Stomach smooth muscle (tissue), 2 donors: ENCODE results near the gene SPTB.

Experiments
- H3K27ac ChIP-seq: one replicate; pipeline ENCODE4 v1.7.0; 2013; ENCODE audit warnings: mild to moderate bottlenecking, low read length, inconsistent platforms
- H3K27me3 ChIP-seq, 2 donors: one replicate each; pipeline ENCODE4 v1.7.0; 2013; ENCODE audit warnings: low read length in 2 of 2; ENCODE audit not compliant: insufficient read depth in 2 of 2, control insufficient read depth in 1 of 2
- H3K36me3 ChIP-seq, 2 donors: one replicate each; pipeline ENCODE4 v1.7.0; 2013; ENCODE audit warnings: low read length in 2 of 2; ENCODE audit not compliant: control insufficient read depth in 2 of 2, insufficient read depth in 2 of 2
- H3K4me1 ChIP-seq: one replicate; pipeline ENCODE4 v1.7.0; 2013; ENCODE audit warnings: low read length; ENCODE audit not compliant: control insufficient read depth, insufficient read depth
- H3K4me3 ChIP-seq, 2 donors: one replicate each; pipeline ENCODE4 v1.7.0; 2013; ENCODE audit warnings: low read length in 2 of 2
- H3K9ac ChIP-seq, 2 donors: one replicate each; pipeline ENCODE4 v1.7.0; 2013; ENCODE audit warnings: low read length in 2 of 2, mild to moderate bottlenecking in 1 of 2
- H3K9me3 ChIP-seq, 2 donors: one replicate each; pipeline ENCODE4 v1.7.0; 2013; ENCODE audit warnings: low read length in 2 of 2; ENCODE audit not compliant: control insufficient read depth in 2 of 2
- donor health status: healthy.
- donor health status: Pancreatic carcinoma.

SPTB gene

DNA sequence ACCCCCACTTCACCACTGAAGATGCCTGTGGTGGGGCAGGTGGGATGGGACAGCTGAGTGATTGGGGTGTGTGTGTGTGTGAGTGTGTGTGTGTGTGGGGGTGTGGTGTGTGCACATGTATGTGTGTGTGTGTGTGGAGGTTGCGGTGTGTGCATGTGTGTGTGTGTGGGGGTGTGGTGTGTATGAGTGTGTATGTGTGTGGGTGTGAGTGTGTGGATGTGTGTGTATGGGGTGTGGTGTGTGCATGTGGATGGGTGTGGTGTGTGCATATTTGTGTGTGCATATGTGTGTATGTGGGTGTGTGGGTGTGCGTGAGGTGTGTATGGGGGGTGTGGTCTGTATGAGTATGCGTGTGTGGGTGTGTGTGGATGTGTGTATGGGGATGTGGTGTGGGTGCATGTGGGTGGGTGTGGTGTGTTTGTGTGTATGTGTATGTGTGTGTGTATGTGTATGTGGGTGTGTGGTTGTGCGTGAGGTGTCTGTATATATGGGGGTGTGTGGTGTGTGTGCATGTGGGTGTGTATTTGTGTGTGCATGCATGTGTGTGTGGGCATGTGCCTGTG is 113.9 kb downstream of the SPTB start:
- Histone ChIP-seq H3K9me3 (no peaks in the 10 kb centered on the region), H3K4me3 (no peak overlapping the region), H3K27ac (no peak overlapping the region), H3K9ac (no peak overlapping the region), H3K4me1 (peaks cover 41% of the 10 kb centered on the region), H3K27me3 (no peaks in the 10 kb centered on the region), H3K36me3 (no peaks in the 10 kb centered on the region)

DNA sequence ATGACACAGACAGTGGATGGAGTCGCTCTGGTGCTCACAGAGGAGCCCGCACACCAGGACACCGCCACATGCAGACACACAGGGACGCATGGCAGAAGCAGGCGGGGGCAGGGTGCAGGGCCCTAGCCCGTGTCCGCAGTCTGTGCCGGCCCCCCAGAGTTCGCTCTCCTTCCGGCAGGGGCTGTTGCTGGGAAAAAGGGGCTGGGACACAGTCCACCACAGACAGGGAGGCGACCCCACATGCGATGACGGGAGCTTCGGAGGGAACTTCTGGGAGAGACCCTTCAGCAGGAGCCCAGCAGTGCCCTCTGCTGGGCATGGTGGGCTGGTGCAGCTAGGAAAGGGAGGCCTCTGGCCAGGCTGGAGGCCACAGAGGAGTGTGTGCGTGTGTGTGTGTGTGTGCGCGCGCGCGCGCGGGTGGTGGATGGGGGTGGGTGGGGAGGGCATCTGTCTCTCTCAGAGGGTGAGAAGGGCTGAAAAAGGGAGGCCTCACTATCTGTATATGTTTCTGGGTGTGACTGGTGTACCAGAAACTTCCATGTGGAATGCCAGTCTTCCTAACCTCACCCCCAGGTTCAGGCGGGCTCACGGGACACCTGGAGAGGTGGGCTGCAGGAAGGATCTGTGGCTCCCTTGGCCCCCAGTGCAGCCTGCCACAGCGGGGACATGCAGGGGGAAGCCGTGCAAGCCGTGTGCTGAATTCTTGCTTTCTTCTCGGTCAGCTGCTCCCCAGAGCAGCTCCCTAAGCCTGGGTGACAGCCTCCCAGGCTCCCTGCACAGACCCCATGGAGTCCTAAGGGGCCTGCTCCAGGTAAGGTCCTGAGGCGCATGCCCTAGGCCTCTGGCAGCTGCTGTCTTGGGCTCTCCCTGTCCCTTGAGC is 114.8 kb downstream of the SPTB start:
- Histone ChIP-seq H3K36me3 (no peaks in the 10 kb centered on the region), H3K27ac (peak overlapping the region; percentile 41), H3K9ac (no peak overlapping the region), H3K9me3 (no peaks in the 10 kb centered on the region), H3K4me1 (peaks cover 41% of the 10 kb centered on the region), H3K4me3 (peak overlapping the region; percentile 54 to 68), H3K27me3 (no peaks in the 10 kb centered on the region)

DNA sequence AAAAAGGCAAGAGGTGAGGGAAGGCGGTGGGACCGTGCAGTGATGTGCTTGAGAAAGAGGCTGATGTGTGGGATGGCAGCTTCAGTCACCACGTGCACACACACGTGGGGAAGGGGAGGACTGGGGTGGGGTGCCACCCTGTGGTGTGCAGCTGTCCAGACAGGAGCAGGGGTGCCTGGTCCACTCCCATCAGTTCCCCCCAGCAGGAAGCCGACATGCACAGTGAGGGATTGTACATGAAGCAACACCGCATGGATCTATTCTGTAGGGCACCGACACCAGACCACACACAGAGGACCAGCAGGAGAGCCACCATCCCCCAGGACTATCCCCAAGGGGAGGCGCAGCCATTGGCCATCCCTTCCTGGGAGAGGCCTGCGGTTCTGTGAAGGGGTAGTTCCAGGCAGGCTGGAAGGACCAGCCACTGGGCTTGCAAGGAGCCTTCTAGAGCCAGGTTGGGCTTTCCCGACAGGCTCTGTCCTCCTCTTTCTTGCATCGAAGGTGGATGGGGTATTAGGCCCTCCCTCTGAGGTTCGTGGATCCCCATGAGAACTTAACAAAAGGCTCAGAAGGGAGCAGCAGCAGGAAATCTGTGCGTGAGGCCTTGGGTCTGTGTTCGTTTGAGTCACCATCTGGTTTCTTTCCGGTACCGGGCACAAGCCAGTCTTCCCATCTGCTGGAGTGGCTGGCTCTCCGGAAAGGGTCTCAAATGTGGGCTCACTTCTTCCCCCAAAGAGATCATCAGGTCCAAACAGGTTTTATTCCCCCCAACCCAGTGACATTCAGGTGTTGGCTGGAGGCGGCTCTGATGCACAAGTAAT is 115.7 kb downstream of the SPTB start:
- Histone ChIP-seq H3K27ac (peak overlapping the region; percentile 41), H3K36me3 (no peaks in the 10 kb centered on the region), H3K4me1 (peaks cover 44% of the 10 kb centered on the region), H3K4me3 (peak overlapping the region in 1 of 2 donors; percentile 68), H3K9ac (peak overlapping the region in 1 of 2 donors; percentile 29), H3K9me3 (no peaks in the 10 kb centered on the region), H3K27me3 (no peaks in the 10 kb centered on the region)

DNA sequence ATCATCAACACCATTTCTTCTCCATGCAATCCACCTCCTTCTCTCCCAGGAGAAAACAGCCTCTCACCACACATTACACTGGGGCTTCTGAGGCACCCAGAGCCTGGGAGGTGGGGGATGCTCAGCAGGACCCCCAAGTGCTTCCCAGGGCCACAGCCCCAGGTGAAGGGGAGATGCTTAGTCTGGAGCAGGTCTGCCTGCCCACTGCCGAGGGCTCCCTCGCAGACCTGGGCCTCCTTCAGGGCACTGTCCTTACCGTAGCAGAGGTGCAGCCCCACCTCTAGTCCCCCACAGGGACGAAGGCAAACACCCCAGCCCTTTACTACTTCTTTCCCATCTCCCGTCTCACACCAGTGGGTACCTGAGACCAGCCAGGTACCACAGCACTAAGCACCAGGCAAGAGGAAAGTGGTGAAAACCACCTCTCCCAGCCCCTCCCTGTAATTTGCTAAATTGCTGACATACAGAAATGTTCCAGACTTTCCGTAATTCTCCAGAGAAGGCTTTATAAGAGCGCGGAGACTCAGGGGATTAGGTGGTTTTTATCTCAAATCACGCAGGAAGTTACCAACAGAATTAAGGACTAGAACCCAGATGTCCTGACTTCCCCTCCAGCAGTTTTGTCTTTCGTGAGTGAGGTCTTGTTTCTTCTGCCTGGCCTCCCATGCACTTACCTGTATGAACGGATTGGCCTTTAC is 116.5 kb downstream of the SPTB start:
- Histone ChIP-seq H3K9ac (no peak overlapping the region), H3K27ac (peak overlapping the region; percentile 83), H3K9me3 (no peaks in the 10 kb centered on the region), H3K27me3 (no peaks in the 10 kb centered on the region), H3K4me1 (peaks cover 51% of the 10 kb centered on the region), H3K4me3 (peak overlapping the region in 1 of 2 donors; percentile 62), H3K36me3 (no peaks in the 10 kb centered on the region)

DNA sequence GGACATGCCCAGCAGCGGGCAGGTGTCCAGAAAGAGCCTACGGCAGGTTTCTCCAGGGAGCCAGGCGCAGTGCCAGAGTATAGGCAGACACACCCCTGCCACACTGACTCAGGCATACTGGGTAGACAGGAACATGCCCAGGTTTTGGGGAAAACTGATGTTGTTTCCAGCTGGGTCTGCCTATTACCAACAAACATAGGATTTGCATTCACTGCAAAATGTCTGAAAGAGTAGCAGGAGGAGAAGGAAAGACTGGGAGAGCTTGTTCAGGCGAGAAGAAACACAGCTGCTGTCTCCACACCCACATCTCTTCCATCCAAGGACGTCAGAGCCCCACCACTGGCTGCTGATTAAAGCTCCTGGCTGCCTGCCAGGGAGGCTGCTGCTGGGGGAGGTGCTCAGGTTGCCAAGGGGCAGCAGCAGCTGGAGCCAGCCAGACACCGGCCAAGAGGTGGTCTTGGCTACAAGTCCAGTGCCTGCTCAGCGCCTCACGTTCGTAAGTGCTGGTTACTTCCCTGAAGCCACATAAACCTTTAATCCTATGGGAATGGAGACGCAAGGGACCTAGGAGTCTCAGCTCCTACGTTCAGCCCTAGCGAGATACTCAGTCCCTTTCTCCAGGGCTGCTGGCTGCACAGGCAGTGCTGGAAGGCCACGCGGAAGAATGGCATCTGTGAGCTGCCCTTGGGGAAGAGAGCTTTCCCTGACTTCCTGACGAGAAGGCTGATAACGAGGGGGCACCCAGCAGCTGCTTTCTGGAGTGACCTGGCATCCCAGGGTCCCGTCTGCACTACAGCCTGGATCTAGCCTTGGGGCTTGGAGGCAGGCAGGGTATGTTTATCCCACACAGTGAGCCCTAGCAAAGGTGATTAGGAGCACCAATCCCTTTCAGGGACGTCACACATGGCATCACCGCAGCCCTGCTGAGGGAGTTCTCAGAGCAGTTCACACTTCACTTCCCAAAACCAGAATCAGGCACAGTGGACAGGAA is 117.4 kb downstream of the SPTB start:
- peaks cover 55% of the 10 kb centered on the region for H3K4me1 ChIP-seq
- peak overlapping the region in 1 of 2 donors; percentile 60 for H3K9ac ChIP-seq
- H3K4me3 ChIP-seq = peak overlapping the region; percentile 12 to 62
- H3K27me3 ChIP-seq = no peaks in the 10 kb centered on the region
- no peaks in the 10 kb centered on the region for H3K9me3 ChIP-seq
- peak overlapping the region; percentile 83 for H3K27ac ChIP-seq
- no peaks in the 10 kb centered on the region for H3K36me3 ChIP-seq

DNA sequence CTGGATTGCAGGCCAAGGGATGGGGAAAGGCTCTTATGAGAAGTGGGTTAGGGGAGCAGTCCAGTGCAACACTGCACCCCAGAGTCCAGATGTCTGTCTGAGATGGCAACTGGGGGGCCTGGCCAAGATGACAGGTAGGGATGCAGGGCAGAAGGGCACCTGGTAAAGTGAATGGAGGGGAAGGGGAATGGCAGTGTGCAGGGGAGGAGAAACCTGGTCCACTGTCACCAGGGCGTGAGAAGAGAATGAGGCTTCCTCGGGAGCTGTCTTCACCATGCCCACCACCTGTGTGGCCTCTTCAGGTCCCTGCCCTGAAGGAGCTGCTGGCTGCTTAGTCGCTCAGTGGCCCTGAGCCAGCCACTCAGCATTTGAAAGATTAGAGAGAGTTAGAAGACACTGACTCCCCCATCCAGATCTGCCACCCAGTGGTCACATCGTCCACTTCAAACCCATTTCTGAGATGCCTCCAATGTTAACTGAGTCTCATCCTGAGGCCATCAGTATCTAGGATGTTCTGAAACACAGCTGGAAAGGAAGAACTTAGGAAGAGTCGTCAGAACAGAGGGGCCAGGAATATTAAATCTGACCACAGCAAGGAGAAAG is 118.2 kb downstream of the SPTB start:
- Histone ChIP-seq H3K36me3 (no peaks in the 10 kb centered on the region), H3K27me3 (no peaks in the 10 kb centered on the region), H3K4me1 (peaks cover 57% of the 10 kb centered on the region), H3K27ac (peak overlapping the region; percentile 83), H3K4me3 (peak overlapping the region; percentile 12 to 62), H3K9ac (peak overlapping the region in 1 of 2 donors; percentile 51), H3K9me3 (no peaks in the 10 kb centered on the region)

DNA sequence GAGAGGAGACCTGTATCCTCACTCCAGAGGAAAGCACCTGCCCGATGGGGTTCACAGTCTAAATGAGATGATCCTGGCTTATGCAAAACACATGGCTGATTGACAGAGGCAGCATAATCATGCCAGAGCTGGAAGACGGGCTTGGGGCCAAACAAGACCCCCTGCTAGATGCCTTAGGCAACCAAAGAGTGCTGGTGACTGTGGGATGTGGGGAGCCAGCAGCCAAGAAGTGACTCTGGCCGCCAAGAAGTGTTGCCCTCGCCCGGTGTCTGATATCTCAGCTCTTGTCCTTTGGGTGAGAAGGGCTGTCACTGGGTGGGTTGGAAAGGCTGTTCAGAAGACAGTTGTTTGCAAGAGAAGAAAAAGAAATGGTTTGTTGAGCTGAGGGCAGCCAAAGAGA is 118.8 kb downstream of the SPTB start:
- Histone ChIP-seq H3K27me3 (no peaks in the 10 kb centered on the region), H3K9ac (no peak overlapping the region), H3K36me3 (no peaks in the 10 kb centered on the region), H3K27ac (no peak overlapping the region), H3K4me1 (peaks cover 57% of the 10 kb centered on the region), H3K9me3 (no peaks in the 10 kb centered on the region), H3K4me3 (no peak overlapping the region)

DNA sequence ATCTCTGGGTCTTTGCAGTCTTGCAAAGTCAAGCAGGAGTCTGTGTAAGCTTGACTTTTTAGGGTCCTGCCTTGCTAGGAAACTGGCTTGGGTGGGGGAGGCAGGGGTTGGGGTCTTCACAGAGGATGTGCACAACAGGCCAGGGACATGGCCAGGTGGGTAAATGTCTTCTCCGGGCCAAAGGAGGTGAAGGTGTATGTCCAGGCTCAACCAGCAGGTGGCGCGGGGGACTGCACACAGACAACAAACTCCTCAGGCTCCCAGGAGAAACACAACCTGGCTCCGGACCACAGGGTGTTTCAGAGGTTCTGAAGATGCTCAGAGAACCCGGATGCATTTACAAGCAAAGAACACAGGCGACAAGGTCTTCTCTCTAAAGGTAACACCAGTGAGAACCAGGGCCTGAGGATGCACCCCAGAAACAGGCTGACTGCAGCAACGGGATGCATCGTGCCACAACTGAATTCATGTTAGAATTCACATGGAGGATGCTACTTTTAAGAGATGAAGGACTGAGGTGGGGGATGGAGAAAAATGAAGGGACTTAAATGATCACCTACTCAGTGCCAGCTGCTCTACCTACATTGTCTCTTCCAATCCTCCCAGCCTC is 119.5 kb downstream of the SPTB start:
- Histone ChIP-seq H3K36me3 (no peaks in the 10 kb centered on the region), H3K9me3 (no peaks in the 10 kb centered on the region), H3K4me3 (no peak overlapping the region), H3K4me1 (peaks cover 57% of the 10 kb centered on the region), H3K27me3 (no peaks in the 10 kb centered on the region), H3K9ac (no peak overlapping the region), H3K27ac (no peak overlapping the region)

DNA sequence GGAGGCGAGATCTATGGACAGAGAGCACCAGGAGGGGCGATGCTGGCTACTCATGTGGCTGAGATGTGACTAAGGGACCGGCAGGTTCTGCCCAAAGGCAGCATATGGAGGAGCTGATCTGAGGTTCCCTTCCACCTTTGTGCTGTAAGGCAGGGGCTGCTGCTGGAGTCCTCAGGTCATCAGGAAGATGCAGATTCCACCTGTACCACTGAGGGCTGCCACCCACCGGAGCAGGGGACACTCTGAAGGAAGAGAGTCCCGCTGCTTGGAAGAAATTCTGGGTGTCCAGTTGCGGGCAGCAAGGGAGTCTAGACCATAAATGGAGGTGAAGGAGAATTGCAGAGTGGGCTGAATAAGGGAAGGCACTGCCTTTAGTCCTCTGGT is 120.2 kb downstream of the SPTB start:
- H3K9me3 ChIP-seq = no peaks in the 10 kb centered on the region
- H3K27me3 ChIP-seq = peaks cover 1 to 2% of the 10 kb centered on the region in 2 donors
- no peaks in the 10 kb centered on the region for H3K36me3 ChIP-seq
- no peak overlapping the region for H3K9ac ChIP-seq
- H3K4me3 ChIP-seq = no peak overlapping the region
- peaks cover 52% of the 10 kb centered on the region for H3K4me1 ChIP-seq
- H3K27ac ChIP-seq = no peak overlapping the region
